GM21528 (cell line): ENCODE measurements around the gene KCNQ1.

Source experiments
- ATAC-seq: cut with Tn5 transposase; IDR thresholded peaks from one replicate; pipeline ENCODE4 v1.9.1; 2021; ENCODE audit warnings: mild to moderate bottlenecking, moderate library complexity; ENCODE audit not compliant: unreplicated experiment, low FRiP score

KCNQ1 gene

DNA sequence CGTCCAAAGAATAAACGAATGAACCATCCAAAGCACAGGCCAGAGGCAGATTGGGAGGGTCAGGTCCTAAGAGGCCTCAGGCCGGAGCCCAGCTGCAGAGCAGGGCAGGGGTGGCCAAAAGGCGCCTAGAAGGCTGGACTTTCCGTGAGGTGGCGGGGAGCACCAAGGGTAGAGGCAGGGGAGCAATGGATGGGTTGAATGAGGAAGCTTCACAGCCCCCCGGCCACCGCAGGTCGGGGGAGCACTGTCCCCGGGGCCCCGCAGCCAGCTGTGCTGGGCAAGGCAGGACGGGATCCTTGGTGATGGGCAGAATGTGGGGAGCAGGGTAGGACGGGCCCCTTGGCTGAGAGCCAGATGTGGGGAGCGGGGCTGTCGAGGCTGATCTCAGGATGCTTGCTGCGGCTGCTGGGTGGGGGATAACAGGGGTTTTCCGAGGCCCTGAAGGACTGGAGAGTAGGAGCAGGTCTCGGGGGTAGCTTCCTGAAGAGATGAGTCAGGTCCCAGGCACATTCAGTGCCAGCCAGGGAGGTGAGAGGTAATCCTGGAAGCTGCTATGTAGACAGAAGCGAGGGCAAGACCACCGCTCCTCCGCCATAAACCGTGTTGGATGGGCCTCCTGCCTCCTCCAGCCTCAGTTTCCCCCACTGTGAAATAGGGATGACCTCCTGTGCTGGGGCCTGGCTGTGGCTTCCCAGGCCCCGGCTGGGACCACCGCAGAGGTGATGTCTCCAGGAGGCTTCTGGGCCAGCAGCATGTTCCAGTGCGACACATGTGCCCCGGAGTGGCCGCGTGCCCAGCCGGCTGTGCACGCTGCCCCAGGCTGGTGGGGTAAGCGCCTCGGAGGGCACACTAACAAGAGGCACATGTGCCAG lies 289.6 kb downstream of the KCNQ1 start:
- no peak for ATAC-seq

DNA sequence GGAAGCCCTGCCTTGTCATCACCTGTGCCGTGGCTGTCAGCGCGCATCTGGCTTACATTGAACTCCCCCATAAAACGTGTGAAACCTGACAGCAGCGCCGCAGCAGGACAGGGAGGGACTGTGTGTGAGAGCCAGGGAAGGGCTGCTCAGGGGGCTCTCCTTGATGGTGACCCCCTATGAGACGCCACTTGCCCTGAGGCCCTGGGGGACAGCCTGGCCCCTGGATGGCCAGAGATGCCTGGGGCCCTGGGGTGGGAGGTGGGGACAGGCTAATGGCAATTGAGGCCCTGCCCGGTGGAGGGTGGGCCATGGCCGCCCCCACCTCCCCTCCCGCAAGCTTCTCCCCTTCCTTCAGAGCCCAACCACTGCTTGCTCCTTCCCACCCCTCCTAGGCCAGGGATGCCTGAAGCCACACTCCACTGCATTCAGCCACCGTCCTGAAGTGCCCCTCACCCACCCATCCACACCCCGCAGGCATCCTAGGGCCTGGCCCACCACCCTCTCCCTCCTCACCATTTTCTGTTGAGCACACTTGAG lies 290.3 kb downstream of the KCNQ1 start:
- ATAC-seq = no peak

DNA sequence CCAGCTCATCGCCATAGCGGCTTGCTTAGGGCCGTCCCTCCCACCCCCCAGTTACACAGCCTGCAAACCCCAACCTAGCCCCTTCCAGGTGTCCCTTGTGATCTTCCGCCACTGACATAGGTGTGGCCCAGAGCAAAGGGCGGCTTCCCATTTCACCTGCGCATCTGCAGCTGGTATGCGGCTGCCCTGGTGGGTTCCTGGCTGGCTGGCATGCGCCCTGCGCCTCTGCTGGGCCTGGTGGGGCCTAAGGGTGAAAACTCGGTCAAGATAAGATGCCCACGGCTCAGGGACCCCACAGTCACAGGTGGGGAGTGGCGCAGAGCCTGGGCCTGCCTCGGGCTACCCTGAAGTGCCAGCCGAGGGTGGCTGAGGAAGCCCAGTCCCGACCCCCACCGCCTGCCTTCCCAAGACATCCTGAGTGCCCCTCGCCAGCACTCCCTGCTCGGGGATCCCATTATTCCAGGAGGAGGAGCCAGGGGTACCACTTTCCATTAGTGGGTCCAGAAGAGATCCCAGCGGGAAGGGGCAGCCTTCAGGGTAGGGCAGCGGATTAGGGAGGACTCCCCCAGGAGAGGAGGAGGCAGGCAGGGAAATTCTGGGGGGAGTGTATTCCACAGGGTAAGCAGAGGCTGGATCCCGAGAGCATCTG lies 291.9 kb downstream of the KCNQ1 start:
- ATAC-seq = no peak

GRCh38 chr11:2737226-2737590 lies 292.4 kb downstream of the KCNQ1 start:
- no peak for ATAC-seq

- no peak for ATAC-seq
Observed at GRCh38 chr11:2737866-2738265, 293.1 kb downstream of the KCNQ1 start.

DNA sequence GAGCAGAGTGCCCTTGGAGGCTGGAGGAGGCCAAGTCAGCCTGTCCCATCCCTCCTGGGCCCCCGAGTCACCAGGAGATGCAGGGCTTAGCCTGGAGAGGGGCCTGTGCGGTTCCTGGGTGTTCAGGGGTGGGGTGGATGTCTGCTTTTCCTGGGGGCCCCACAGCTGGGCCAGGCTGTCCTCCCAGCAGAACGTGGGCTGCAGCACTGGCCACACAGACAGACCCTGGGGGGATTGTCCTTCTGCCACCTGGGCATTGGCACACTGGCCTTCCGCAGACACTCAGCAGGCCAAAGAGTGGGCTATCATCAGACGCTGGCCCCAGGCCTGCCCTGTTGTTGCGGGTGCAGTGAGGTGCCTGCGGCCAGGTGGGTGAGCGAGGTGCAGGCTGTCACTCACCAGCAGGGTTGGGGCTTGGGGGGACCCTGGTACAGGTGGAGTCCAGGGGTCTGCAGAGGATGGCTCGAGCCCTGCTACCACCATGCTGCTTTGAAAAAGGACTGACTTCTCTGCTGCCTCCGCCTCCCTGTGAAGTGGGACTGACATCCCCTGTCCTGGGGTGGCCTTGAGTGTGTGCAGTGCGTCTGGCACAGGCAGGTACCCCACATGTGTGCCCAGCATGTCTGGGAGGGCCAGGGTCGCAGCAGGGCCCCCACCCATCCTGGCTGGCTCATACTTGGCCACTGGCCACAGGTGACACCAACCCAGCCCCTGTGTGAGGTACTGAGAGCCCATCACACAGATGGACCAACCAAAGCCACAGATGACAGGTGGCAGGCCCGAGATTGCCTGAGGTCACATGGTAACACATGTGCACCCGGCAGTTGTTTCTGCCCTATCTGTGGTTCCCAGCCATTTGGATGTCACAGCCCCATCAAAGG lies 294.0 kb downstream of the KCNQ1 start:
- no peak for ATAC-seq

GRCh38 chr11:2739531-2740274 lies 294.9 kb downstream of the KCNQ1 start:
- ATAC-seq = no peak

GRCh38 chr11:2740275-2740940 lies 295.6 kb downstream of the KCNQ1 start:
- ATAC-seq = no peak

- no peak for ATAC-seq
Observed at GRCh38 chr11:2741006-2741376, 296.2 kb downstream of the KCNQ1 start.

- ATAC-seq = no peak
Observed at GRCh38 chr11:2741377-2742131, 296.7 kb downstream of the KCNQ1 start.

DNA sequence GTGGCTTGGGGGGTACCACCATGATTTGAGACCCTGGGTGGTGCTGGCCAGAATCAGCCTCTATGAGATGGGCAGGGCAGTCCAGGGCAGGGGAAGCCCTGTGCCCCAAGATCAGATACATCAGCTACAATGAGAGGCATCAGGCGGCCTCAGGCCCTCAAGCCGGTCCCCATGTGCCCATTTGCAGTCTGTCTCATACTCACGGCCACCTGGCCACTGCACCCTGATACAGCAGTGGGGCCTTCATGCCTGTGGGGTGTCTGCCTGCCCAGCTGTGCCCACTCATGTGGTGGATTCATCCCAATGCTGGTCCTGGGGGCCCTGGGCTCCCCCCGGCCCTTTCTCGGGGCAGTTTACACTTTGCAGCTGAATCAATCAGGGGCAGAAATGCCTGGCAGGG lies 297.4 kb downstream of the KCNQ1 start:
- ATAC-seq = no peak

GRCh38 chr11:2742611-2743426 lies 298.0 kb downstream of the KCNQ1 start:
- no peak for ATAC-seq

- no peak for ATAC-seq
Observed at GRCh38 chr11:2743427-2744110, 298.8 kb downstream of the KCNQ1 start.

DNA sequence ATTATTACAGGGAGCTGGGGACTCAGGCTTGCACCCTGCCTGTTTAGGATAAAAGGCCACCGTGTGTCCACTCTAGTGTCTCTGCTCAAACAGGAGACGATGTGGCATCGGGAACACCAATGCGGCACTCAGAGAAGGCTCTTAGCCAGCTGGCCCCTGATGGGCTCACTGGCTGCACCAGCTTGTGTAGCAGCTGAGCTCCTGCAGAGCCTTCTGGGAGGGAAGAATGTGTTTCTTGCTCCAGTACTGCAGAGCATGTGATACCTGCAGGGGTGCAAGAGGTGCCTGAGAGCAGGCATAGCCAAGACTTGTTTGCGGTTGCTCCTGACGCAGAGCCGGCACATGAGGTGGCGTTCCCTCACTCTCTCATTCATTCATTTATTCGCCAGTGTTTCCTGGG lies 299.4 kb downstream of the KCNQ1 start:
- no peak for ATAC-seq

GRCh38 chr11:2745511-2745910 lies 300.7 kb downstream of the KCNQ1 start:
- ATAC-seq = no peak

- ATAC-seq = no peak
Observed at GRCh38 chr11:2746401-2747247, 301.8 kb downstream of the KCNQ1 start.
